OCI-LY7 (cell line): ENCODE data around the gene HP1BP3. TPM values are rescaled to one million over a fixed set of nuclear protein-coding genes. Genes with fewer than 3 reads are reported as not detected.
A peak's percentile ranks its signal among the peaks of the same experiment; 100 is the strongest.
"Not testable (repeated sequence)": the region's sequence is repeated elsewhere in the genome, so short reads cannot be mapped to it uniquely, and the experiment has no call there.

Source experiments
- BruUV-seq: library from RNA; stranded (reverse); fragments of 400-500 nt; replicated peaks from 2 replicates; lab custom pipeline; 2021; lab: Mats Ljungman, UMichigan
- CTCF ChIA-PET: fragments of 300-600 bp; sonication (Branson Sonifier 250); formaldehyde crosslinking; loops from one replicate; lab custom pipeline; 2022; ENCODE audit warnings: antibody characterized with exemption; ENCODE audit not compliant: unreplicated experiment; lab: Charles Lee
- POLR2A ChIA-PET: fragments of 300-600 bp; sonication (Branson Sonifier 250); formaldehyde crosslinking; loops from one replicate; lab custom pipeline; 2022; ENCODE audit warnings: antibody characterized with exemption; lab: Charles Lee
- DNase-seq: peaks from one replicate; pipeline ENCODE4 v3.0.0-alpha.2; 2015; ENCODE audit warnings: low spot score
- H2AFZ ChIP-seq: fragments of 200-600 bp; sonication (generic), shearing (Covaris generic); 2 replicates; pipeline ENCODE4 v1.6.1; 2014; ENCODE audit warnings: mild to moderate bottlenecking, antibody characterized with exemption, low read length, moderate library complexity
- H3K27ac ChIP-seq: fragments of 200-600 bp; sonication (generic); 2 replicates; pipeline ENCODE4 v1.5.1; 2014; ENCODE audit warnings: mixed run types, low read depth, mild to moderate bottlenecking, moderate library complexity, low read length, inconsistent platforms; ENCODE audit not compliant: poor library complexity, severe bottlenecking
- H3K36me3 ChIP-seq: fragments of 200-600 bp; sonication (generic); 2 replicates; pipeline ENCODE4 v1.6.1; 2014; ENCODE audit warnings: mild to moderate bottlenecking, antibody characterized with exemption, low read length, moderate library complexity, mixed read lengths; ENCODE audit not compliant: insufficient read depth
- H3K4me1 ChIP-seq: fragments of 200-600 bp; sonication (generic); 2 replicates; pipeline ENCODE4 v1.5.1; 2014; ENCODE audit warnings: mild to moderate bottlenecking, low read length; ENCODE audit not compliant: insufficient read depth, poor library complexity, severe bottlenecking
- H3K4me2 ChIP-seq: fragments of 200-600 bp; sonication (generic); 2 replicates; pipeline ENCODE4 v1.6.1; 2014; ENCODE audit warnings: mild to moderate bottlenecking, low read length
- H3K4me3 ChIP-seq: fragments of 200-600 bp; sonication (generic); 2 replicates; pipeline ENCODE4 v1.5.1; 2014; ENCODE audit warnings: mild to moderate bottlenecking, low read depth, low read length; ENCODE audit not compliant: poor library complexity, severe bottlenecking
- H3K79me2 ChIP-seq: fragments of 200-600 bp; sonication (generic); 2 replicates; pipeline ENCODE4 v1.6.1; 2016; ENCODE audit warnings: low read depth, mild to moderate bottlenecking, low read length, moderate library complexity, mixed read lengths; ENCODE audit not compliant: insufficient read depth
- H3K9me2 ChIP-seq: fragments of 200-600 bp; sonication (generic); 2 replicates; pipeline ENCODE4 v1.6.1; 2016; ENCODE audit warnings: mild to moderate bottlenecking, low read length, mixed read lengths; ENCODE audit not compliant: insufficient read depth
- H3K9me3 ChIP-seq: fragments of 200-600 bp; sonication (generic); 2 replicates; pipeline ENCODE4 v1.6.1; 2014; ENCODE audit warnings: mild to moderate bottlenecking, mixed run types, low read length, mixed read lengths
- H4K20me1 ChIP-seq: fragments of 200-600 bp; sonication (generic); 2 replicates; pipeline ENCODE4 v1.6.1; 2014; ENCODE audit warnings: mild to moderate bottlenecking, antibody characterized with exemption, low read length, moderate library complexity, mixed read lengths; ENCODE audit not compliant: insufficient read depth
- EZH2phosphoT487 ChIP-seq: fragments of 200-600 bp; sonication (generic); IDR thresholded peaks from 2 replicates; pipeline ENCODE4 v1.6.1; 2018; ENCODE audit warnings: low read depth, borderline replicate concordance, mild to moderate bottlenecking, mixed run types, antibody characterized with exemption, low read length, moderate library complexity, mixed read lengths
- intact Hi-C: fragments of 100-400 bp; cut with micrococcal nuclease; formaldehyde crosslinking; loops from one replicate; pipeline ENCODE4 v1.10.0; 2022; ENCODE audit not compliant: unreplicated experiment
- total RNA-seq, 2 experiments: library from RNA; depleted of rRNA in 1 of 2; stranded (reverse); fragments of >200 nt in 1 of 2; shearing (Covaris generic) in 1 of 2; gene quantifications; 2 replicates each; pipeline ENCODE4 v1.2.3, GENCODE V29; 2014 to 2022
- TF ChIP-seq, protein P1 (sequence below): fragments of 200-600 bp; sonication (generic); conservative IDR thresholded peaks from 2 replicates; pipeline ENCODE4 v1.5.1; 2014; ENCODE audit warnings: mild to moderate bottlenecking, antibody characterized with exemption, low read length, moderate library complexity, mixed read lengths

The HP1BP3 gene
- total RNA-seq, 2 experiments from 2014 or later = 288 to 295 TPM

DNA sequence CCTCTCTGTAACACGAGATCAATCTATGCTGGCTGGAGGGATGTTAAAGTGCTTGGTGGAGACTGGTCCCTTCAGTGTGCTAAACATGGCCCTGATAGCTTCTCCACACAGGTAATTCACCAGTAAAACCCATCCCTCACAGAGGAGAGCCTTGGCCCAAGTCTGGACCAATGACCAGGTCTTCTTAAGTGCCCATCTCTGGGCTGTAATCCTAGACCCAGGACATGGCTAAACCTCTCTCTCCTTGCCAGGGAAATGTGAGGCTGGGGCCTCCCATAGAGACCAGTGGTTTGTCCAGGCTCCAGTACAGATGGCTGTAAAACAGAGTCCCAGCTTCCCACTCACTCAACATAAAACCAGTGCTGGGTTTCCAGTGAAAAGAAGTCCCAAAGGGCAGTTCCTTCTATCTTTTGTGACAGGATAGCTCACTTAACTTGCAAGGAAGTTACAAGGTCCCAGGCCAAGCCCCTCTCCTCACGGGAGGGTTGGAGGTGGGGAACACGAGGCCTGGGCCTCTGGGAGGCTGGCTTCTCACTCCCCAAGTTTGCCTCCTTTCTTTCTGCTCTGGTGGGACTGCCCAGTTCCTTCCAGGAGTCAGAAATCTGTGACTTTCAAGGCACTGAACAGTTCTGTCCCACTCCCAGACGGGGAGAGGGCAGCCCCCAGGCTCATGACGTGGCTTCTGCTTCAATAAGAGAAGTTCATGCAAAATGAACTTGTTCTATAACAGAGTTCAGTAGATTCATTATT lies 67.1 kb downstream of the HP1BP3 start:
- Histone ChIP-seq H3K79me2 (no peaks in the 10 kb centered on the region), H3K36me3 (no peaks in the 10 kb centered on the region), H3K4me3 (no peak overlapping the region), H3K9me2 (no peaks in the 10 kb centered on the region), H3K27ac (no peak overlapping the region), H4K20me1 (no peaks in the 10 kb centered on the region), H2AFZ (no peak overlapping the region), H3K4me2 (no peak overlapping the region), H3K4me1 (no peaks in the 10 kb centered on the region), H3K9me3 (no peaks in the 10 kb centered on the region)
- BruUV-seq = no TSS peak
- no peak for DNase-seq
- intact Hi-C loops = no loop called here
- TF ChIP-seq EZH2phosphoT487 = no peak
- TF ChIP-seq, protein P1, sequence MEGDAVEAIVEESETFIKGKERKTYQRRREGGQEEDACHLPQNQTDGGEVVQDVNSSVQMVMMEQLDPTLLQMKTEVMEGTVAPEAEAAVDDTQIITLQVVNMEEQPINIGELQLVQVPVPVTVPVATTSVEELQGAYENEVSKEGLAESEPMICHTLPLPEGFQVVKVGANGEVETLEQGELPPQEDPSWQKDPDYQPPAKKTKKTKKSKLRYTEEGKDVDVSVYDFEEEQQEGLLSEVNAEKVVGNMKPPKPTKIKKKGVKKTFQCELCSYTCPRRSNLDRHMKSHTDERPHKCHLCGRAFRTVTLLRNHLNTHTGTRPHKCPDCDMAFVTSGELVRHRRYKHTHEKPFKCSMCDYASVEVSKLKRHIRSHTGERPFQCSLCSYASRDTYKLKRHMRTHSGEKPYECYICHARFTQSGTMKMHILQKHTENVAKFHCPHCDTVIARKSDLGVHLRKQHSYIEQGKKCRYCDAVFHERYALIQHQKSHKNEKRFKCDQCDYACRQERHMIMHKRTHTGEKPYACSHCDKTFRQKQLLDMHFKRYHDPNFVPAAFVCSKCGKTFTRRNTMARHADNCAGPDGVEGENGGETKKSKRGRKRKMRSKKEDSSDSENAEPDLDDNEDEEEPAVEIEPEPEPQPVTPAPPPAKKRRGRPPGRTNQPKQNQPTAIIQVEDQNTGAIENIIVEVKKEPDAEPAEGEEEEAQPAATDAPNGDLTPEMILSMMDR = no peak
- ChIA-PET CTCF (interaction anchor here (0.6 kb wide), 1 partner anchor 8 kb away, joined by 3 read pairs; no protein-coding TSS in a partner anchor), POLR2A (interaction anchor here (0.6 kb wide), 1 partner anchor 17 kb away, joined by 4 read pairs; no protein-coding TSS in a partner anchor)

DNA sequence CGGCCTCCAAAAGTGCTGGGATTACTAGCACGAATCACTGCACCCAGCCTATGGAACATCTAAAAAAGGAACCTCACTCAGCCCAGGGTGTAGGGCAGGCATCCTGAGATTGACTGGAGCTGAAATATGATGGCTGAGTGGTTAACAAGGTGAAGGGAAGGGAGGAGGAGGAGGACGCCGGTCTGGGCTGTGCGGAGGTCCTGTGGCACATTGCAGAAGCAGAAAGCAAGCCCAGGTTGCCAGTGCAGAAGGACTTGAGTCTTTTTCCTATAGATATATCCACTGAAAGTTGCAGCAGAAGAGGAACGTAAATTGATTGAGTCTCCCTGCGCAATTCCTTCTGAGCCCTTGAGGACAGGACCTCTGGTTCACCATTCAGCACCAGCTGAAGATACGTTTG lies 67.8 kb downstream of the HP1BP3 start:
- H3K36me3 ChIP-seq = no peaks in the 10 kb centered on the region
- no peak overlapping the region for H3K4me3 ChIP-seq
- TF ChIP-seq, protein P1 = no peak
- no peak for TF ChIP-seq EZH2phosphoT487
- no peak overlapping the region for H3K27ac ChIP-seq
- intact Hi-C loops = no loop called here
- no peaks in the 10 kb centered on the region for H3K9me2 ChIP-seq
- BruUV-seq = no TSS peak
- H3K9me3 ChIP-seq = no peaks in the 10 kb centered on the region
- ChIA-PET POLR2A (interaction anchor here (0.6 kb wide), 1 partner anchor 228 kb away, joined by 3 read pairs; no protein-coding TSS in a partner anchor), CTCF (no interaction called here)
- no peaks in the 10 kb centered on the region for H4K20me1 ChIP-seq
- H3K4me1 ChIP-seq = no peaks in the 10 kb centered on the region
- H2AFZ ChIP-seq = no peak overlapping the region
- no peak for DNase-seq
- no peaks in the 10 kb centered on the region for H3K79me2 ChIP-seq
- H3K4me2 ChIP-seq = no peak overlapping the region

DNA sequence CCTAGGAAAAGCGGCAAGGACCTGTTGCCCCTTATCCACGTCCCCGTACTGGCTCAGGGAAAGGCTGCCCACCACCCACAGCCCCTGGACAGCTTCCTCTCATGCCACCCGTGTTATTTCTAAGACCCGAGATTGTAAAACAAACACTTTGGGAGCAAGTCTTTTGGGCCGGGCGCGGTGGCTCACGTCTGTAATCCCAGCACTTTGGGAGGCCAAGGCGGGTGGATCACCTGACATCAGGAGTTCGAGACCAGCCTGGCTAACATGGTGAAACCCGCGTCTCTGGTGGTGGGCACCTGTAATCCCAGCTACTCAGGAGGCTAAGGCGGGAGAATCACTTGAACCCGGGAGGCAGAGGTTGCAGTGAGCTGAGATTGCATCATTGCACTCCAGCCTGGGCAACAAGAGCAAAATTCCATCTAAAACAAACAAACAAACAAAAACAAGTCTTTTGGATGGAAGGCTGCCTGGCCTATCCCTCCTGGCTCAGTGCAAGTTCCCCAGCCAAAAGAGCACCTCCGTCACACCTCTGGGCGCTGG lies 68.7 kb downstream of the HP1BP3 start:
- BruUV-seq, intact Hi-C loops, H3K36me3 ChIP-seq, H3K9me3 ChIP-seq, H4K20me1 ChIP-seq, H3K9me2 ChIP-seq, H3K27ac ChIP-seq, H3K79me2 ChIP-seq, DNase-seq, H3K4me3 ChIP-seq, H3K4me1 ChIP-seq, H2AFZ ChIP-seq: not testable (repeated sequence)
- CTCF ChIA-PET = interaction anchor here (0.6 to 1.2 kb wide), 2 partner anchors 21 to 554 kb away, joined by 4 read pairs; no protein-coding TSS in a partner anchor
- H3K4me2 ChIP-seq = peak overlapping the region; percentile 53; the same call in 1 of the 2 replicates
- POLR2A ChIA-PET = interaction anchor here (0.6 kb wide), 1 partner anchor 229 kb away, joined by 3 read pairs; no protein-coding TSS in a partner anchor
